ENCODE data around the gene EPB41L4B. TPM values are rescaled to one million over a fixed set of nuclear protein-coding genes. Genes with fewer than 3 reads are reported as not detected.

EPB41L4B gene
- polyA plus RNA-seq, 1 donor from 2014 or later, result 4.1 TPM

DNA sequence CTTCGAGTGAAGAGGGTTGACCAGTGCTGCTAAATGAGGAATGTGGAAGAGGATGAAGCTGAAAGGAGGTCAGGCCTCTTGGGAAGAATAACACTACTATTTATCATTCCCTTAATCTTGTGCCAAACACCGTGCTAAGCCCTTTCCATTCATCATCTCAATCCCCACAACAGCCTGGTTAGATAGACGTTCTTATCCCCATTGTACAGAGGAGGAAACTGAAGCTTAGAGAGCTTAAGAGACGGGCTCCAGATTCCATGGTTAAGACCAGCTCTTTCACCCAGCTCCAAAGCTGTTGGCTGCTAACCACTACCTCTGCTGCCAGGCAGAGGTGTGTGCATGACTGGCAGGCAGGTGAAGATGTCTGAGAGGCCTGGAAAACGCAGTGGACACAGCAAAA is 868 bp upstream of the EPB41L4B start:
- no peaks in the 10 kb centered on the region for H3K36me3 ChIP-seq (ENCODE audit: insufficient read depth, low read length)
- no peak overlapping the region for H3K9ac ChIP-seq (ENCODE audit: low read length)
- no peaks in the 10 kb centered on the region for H3K9me2 ChIP-seq (ENCODE audit: insufficient read depth, low read length)
- H3K79me2 ChIP-seq (replicated peaks; ENCODE audit: insufficient read depth, low read length), result no peaks in the 10 kb centered on the region
- no peaks in the 10 kb centered on the region for H4K20me1 ChIP-seq (ENCODE audit: insufficient read depth)
- H3F3A ChIP-seq (ENCODE audit: insufficient read depth, low read length, poor library complexity, severe bottlenecking), result no peaks in the 10 kb centered on the region
- H3K27me3 ChIP-seq (ENCODE audit: insufficient read depth, low read depth, low read length), result peaks cover 18% of the 10 kb centered on the region
- H3K9me3 ChIP-seq (ENCODE audit: low read length), result no peaks in the 10 kb centered on the region
- H2AFZ ChIP-seq (ENCODE audit: low read depth, low read length), result no peak overlapping the region
- H3K4me3 ChIP-seq (ENCODE audit: low read length), result no peak overlapping the region
- TF ChIP-seq EZH2 (IDR thresholded peaks at IDR 0.05; ENCODE audit: borderline replicate concordance, insufficient read depth, low read length, poor library complexity, severe bottlenecking) (no peak), RAD21 (conservative IDR thresholded peaks at IDR 0.05) (no peak), SMC3 (conservative IDR thresholded peaks at IDR 0.05; ENCODE audit: poor library complexity) (no peak), EP300 (conservative IDR thresholded peaks at IDR 0.05; ENCODE audit: poor library complexity, severe bottlenecking) (no peak), POLR2AphosphoS5 (IDR thresholded peaks at IDR 0.05) (no peak), MXI1 (conservative IDR thresholded peaks at IDR 0.05; ENCODE audit: poor library complexity, severe bottlenecking) (no peak), TAF1 (IDR thresholded peaks at IDR 0.05; ENCODE audit: low read depth) (no peak)
- TF ChIP-seq, protein P1, sequence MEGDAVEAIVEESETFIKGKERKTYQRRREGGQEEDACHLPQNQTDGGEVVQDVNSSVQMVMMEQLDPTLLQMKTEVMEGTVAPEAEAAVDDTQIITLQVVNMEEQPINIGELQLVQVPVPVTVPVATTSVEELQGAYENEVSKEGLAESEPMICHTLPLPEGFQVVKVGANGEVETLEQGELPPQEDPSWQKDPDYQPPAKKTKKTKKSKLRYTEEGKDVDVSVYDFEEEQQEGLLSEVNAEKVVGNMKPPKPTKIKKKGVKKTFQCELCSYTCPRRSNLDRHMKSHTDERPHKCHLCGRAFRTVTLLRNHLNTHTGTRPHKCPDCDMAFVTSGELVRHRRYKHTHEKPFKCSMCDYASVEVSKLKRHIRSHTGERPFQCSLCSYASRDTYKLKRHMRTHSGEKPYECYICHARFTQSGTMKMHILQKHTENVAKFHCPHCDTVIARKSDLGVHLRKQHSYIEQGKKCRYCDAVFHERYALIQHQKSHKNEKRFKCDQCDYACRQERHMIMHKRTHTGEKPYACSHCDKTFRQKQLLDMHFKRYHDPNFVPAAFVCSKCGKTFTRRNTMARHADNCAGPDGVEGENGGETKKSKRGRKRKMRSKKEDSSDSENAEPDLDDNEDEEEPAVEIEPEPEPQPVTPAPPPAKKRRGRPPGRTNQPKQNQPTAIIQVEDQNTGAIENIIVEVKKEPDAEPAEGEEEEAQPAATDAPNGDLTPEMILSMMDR (IDR thresholded peaks at IDR 0.05; ENCODE audit: poor library complexity, severe bottlenecking), result no peak
- TF ChIP-seq, protein P2, sequence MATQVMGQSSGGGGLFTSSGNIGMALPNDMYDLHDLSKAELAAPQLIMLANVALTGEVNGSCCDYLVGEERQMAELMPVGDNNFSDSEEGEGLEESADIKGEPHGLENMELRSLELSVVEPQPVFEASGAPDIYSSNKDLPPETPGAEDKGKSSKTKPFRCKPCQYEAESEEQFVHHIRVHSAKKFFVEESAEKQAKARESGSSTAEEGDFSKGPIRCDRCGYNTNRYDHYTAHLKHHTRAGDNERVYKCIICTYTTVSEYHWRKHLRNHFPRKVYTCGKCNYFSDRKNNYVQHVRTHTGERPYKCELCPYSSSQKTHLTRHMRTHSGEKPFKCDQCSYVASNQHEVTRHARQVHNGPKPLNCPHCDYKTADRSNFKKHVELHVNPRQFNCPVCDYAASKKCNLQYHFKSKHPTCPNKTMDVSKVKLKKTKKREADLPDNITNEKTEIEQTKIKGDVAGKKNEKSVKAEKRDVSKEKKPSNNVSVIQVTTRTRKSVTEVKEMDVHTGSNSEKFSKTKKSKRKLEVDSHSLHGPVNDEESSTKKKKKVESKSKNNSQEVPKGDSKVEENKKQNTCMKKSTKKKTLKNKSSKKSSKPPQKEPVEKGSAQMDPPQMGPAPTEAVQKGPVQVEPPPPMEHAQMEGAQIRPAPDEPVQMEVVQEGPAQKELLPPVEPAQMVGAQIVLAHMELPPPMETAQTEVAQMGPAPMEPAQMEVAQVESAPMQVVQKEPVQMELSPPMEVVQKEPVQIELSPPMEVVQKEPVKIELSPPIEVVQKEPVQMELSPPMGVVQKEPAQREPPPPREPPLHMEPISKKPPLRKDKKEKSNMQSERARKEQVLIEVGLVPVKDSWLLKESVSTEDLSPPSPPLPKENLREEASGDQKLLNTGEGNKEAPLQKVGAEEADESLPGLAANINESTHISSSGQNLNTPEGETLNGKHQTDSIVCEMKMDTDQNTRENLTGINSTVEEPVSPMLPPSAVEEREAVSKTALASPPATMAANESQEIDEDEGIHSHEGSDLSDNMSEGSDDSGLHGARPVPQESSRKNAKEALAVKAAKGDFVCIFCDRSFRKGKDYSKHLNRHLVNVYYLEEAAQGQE (IDR thresholded peaks at IDR 0.05; ENCODE audit: borderline replicate concordance), result no peak
- H3K27ac ChIP-seq (ENCODE audit: low read length), result no peak overlapping the region
- no peak overlapping the region for H3K4me2 ChIP-seq (ENCODE audit: low read length)

DNA sequence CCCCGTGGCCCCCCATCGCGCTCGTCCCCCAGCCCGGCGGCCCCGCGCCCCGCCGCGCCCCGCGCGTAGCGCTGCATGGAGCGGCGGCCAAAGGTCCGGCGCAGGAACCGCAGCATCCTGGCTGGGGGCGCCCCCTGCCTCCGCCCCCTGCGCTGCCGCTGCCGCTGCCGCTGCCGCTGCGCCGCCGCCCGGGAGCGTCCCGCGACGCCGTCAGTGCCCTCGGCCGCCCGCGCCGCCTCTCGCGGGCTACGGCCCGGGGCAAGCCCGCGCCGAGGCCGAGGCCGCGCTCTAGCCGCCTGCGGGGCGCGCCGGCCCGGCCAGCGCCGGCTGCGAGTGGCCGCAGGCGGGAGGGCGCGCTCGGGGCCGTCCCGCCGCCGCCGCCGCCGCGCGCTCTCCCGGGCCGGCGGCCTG is 523 bp downstream of the EPB41L4B start:
- TF ChIP-seq EP300 (conservative IDR thresholded peaks at IDR 0.05; ENCODE audit: poor library complexity, severe bottlenecking), result no peak
- TF ChIP-seq, protein P1 (IDR thresholded peaks at IDR 0.05; ENCODE audit: poor library complexity, severe bottlenecking), result no peak
- TF ChIP-seq POLR2AphosphoS5 (IDR thresholded peaks at IDR 0.05), result no peak
- TF ChIP-seq, protein P2 (IDR thresholded peaks at IDR 0.05; ENCODE audit: borderline replicate concordance), result no peak
- TF ChIP-seq EZH2 (IDR thresholded peaks at IDR 0.05; ENCODE audit: borderline replicate concordance, insufficient read depth, low read length, poor library complexity, severe bottlenecking), result no peak
- TF ChIP-seq TAF1 (IDR thresholded peaks at IDR 0.05; ENCODE audit: low read depth), result no peak
- no peak for TF ChIP-seq MXI1 (conservative IDR thresholded peaks at IDR 0.05; ENCODE audit: poor library complexity, severe bottlenecking)
- TF ChIP-seq SMC3 (conservative IDR thresholded peaks at IDR 0.05; ENCODE audit: poor library complexity), result no peak
- no peak for TF ChIP-seq RAD21 (conservative IDR thresholded peaks at IDR 0.05)
- Histone ChIP-seq H4K20me1 (ENCODE audit: insufficient read depth) (no peaks in the 10 kb centered on the region), H3K27ac (ENCODE audit: low read length) (no peak overlapping the region), H2AFZ (ENCODE audit: low read depth, low read length) (no peak overlapping the region), H3K4me2 (ENCODE audit: low read length) (no peak overlapping the region), H3K9me2 (ENCODE audit: insufficient read depth, low read length) (no peaks in the 10 kb centered on the region), H3K79me2 (replicated peaks; ENCODE audit: insufficient read depth, low read length) (no peaks in the 10 kb centered on the region), H3K9me3 (ENCODE audit: low read length) (no peaks in the 10 kb centered on the region), H3K36me3 (ENCODE audit: insufficient read depth, low read length) (no peaks in the 10 kb centered on the region), H3K27me3 (ENCODE audit: insufficient read depth, low read depth, low read length) (peaks cover 18% of the 10 kb centered on the region), H3F3A (ENCODE audit: insufficient read depth, low read length, poor library complexity, severe bottlenecking) (no peaks in the 10 kb centered on the region), H3K9ac (ENCODE audit: low read length) (no peak overlapping the region), H3K4me3 (ENCODE audit: low read length) (no peak overlapping the region)

Data from neural cell (in vitro differentiated cells).